HL-60 (cell line): Measurements from ENCODE around the gene NMNAT2.

Source experiments
- DNase-seq, 2 experiments: peaks; one replicate each; pipeline ENCODE4 v3.0.0-alpha.2; 2010 to 2020; ENCODE audit warnings: low read depth in 1 of 2, low spot score in 1 of 2
- H3K27ac ChIP-seq: fragments of 250-450 bp; sonication (Bioruptor Pico); replicated peaks from 2 replicates; pipeline ENCODE4 v1.5.1; 2020; ENCODE audit warnings: mild to moderate bottlenecking, moderate library complexity
- H3K27me3 ChIP-seq: fragments of 250-450 bp; sonication (Bioruptor Pico); 2 replicates; pipeline ENCODE4 v1.5.1; 2021; ENCODE audit warnings: mild to moderate bottlenecking, moderate library complexity; ENCODE audit not compliant: insufficient read depth, poor library complexity, severe bottlenecking
- H3K4me3 ChIP-seq: replicated peaks from 2 replicates; pipeline ENCODE4 v1.5.1; 2011; ENCODE audit warnings: mild to moderate bottlenecking, control low read depth, low read length; ENCODE audit not compliant: insufficient read depth
- GABPA ChIP-seq: IDR thresholded peaks from 2 replicates; pipeline ENCODE4 v1.6.1; 2012; ENCODE audit warnings: low read depth
- POLR2AphosphoS5 ChIP-seq: IDR thresholded peaks from 2 replicates; pipeline ENCODE4 v1.6.1; 2012; ENCODE audit warnings: low read depth
- SPI1 ChIP-seq: IDR thresholded peaks from 2 replicates; pipeline ENCODE4 v1.6.1; 2012; ENCODE audit warnings: low read depth, mild to moderate bottlenecking, borderline replicate concordance
- TF ChIP-seq, protein P1 (sequence below): IDR thresholded peaks from 2 replicates; pipeline ENCODE4 v1.6.1; 2012; ENCODE audit warnings: low read depth; ENCODE audit not compliant: insufficient replicate concordance
- TF ChIP-seq, protein P2 (sequence below): IDR thresholded peaks from one replicate; pipeline ENCODE4 v1.5.1; 2011; ENCODE audit warnings: low read length, control low read depth, inconsistent platforms; ENCODE audit not compliant: insufficient read depth

NMNAT2 gene

DNA sequence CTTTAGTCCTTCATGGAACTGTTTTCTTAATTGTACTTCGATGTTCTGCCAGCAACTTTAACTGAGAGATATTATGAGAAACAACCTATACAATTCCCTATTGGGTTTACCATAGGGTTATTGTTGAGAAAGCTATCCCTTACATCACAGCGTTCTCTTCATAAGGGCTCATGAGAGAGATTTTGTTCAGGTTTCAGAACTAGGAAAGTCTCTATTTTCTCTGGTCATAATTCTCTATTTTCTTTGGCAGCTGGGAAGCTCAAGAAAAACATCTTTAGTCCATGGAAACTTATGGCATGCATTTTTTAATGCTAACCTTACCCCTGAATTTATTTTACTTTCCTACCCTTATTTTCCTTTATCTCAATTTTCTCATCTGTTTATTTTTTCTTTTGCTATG is 38.2 kb downstream of the NMNAT2 start:
- Histone ChIP-seq H3K27me3 (peaks cover 2% of the 10 kb centered on the region), H3K27ac (no peak overlapping the region), H3K4me3 (no peak overlapping the region)
- TF ChIP-seq, protein P1, sequence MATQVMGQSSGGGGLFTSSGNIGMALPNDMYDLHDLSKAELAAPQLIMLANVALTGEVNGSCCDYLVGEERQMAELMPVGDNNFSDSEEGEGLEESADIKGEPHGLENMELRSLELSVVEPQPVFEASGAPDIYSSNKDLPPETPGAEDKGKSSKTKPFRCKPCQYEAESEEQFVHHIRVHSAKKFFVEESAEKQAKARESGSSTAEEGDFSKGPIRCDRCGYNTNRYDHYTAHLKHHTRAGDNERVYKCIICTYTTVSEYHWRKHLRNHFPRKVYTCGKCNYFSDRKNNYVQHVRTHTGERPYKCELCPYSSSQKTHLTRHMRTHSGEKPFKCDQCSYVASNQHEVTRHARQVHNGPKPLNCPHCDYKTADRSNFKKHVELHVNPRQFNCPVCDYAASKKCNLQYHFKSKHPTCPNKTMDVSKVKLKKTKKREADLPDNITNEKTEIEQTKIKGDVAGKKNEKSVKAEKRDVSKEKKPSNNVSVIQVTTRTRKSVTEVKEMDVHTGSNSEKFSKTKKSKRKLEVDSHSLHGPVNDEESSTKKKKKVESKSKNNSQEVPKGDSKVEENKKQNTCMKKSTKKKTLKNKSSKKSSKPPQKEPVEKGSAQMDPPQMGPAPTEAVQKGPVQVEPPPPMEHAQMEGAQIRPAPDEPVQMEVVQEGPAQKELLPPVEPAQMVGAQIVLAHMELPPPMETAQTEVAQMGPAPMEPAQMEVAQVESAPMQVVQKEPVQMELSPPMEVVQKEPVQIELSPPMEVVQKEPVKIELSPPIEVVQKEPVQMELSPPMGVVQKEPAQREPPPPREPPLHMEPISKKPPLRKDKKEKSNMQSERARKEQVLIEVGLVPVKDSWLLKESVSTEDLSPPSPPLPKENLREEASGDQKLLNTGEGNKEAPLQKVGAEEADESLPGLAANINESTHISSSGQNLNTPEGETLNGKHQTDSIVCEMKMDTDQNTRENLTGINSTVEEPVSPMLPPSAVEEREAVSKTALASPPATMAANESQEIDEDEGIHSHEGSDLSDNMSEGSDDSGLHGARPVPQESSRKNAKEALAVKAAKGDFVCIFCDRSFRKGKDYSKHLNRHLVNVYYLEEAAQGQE: no peak
- no peak for TF ChIP-seq SPI1
- TF ChIP-seq, protein P2, sequence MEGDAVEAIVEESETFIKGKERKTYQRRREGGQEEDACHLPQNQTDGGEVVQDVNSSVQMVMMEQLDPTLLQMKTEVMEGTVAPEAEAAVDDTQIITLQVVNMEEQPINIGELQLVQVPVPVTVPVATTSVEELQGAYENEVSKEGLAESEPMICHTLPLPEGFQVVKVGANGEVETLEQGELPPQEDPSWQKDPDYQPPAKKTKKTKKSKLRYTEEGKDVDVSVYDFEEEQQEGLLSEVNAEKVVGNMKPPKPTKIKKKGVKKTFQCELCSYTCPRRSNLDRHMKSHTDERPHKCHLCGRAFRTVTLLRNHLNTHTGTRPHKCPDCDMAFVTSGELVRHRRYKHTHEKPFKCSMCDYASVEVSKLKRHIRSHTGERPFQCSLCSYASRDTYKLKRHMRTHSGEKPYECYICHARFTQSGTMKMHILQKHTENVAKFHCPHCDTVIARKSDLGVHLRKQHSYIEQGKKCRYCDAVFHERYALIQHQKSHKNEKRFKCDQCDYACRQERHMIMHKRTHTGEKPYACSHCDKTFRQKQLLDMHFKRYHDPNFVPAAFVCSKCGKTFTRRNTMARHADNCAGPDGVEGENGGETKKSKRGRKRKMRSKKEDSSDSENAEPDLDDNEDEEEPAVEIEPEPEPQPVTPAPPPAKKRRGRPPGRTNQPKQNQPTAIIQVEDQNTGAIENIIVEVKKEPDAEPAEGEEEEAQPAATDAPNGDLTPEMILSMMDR: no peak
- no peak for DNase-seq

DNA sequence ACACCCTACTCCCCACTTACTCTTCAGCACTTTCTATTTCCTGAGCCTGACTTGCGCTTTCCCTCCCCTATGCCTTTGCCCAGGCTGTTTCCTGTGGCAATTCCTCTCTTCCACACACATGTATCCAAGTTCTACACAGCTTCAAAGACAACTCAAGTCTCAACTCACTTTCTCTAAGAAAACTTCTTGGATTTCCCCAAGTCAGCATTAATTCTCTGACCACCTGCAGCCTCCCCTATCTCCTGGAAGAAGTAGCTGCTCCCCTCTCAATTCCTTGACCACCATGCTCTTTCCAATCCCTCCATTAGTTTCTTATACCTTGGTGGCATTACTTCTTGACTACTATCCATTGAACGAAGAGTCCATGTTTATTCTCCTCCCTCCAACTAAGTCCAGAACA is 42.8 kb downstream of the NMNAT2 start:
- Histone ChIP-seq H3K4me3 (no peak overlapping the region), H3K27me3 (peaks cover 2% of the 10 kb centered on the region), H3K27ac (no peak overlapping the region)
- DNase-seq: no peak
- TF ChIP-seq, protein P1: no peak
- no peak for TF ChIP-seq POLR2AphosphoS5
- no peak for TF ChIP-seq GABPA
- TF ChIP-seq, protein P2: no peak
- no peak for TF ChIP-seq SPI1

DNA sequence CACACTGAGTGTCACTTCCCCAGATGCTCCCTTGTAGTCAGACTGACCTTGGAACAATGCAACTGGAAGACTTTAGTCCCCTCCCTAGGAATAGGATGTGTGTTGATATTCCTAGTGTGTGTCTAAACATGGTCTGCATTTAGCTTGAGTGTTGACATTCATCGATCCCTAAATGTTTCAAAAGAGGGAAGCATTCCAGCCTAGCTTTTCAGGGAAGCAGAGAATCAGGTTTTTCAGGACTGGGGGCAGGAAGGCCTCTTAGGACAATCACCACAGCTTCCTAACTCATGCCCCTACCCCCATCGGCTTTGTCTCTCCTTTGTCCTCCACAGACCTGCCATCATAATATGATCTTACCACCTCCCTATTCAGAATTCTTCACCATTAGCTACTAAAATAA is 43.4 kb downstream of the NMNAT2 start:
- H3K27ac ChIP-seq: no peak overlapping the region

More for the DNA sequence above, 43.4 kb downstream of the NMNAT2 start:
- TF ChIP-seq POLR2AphosphoS5 (no peak), GABPA (no peak), SPI1 (no peak)
- TF ChIP-seq, protein P2: no peak
- TF ChIP-seq, protein P1: no peak
- Histone ChIP-seq H3K27me3 (peaks cover 2% of the 10 kb centered on the region), H3K4me3 (no peak overlapping the region)
- DNase-seq: no peak
